Stomach (tissue), 4 donors: ENCODE results near the gene RNF148.

Experiments
- EP300 ChIP-seq: sonication (generic); formaldehyde crosslinking; IDR thresholded peaks from one replicate; pipeline ENCODE4 v1.6.1; 2017; ENCODE audit warnings: antibody characterized with exemption
- POLR2A ChIP-seq, 4 donors: fragments of 450-650 bp; IDR thresholded peaks; one replicate each; pipeline ENCODE4 v1.6.1; 2016; ENCODE audit warnings: antibody characterized with exemption in 4 of 4, control low read depth in 2 of 4, mild to moderate bottlenecking in 1 of 4, moderate library complexity in 1 of 4
- POLR2AphosphoS5 ChIP-seq, 3 donors: sonication (generic); formaldehyde crosslinking; IDR thresholded peaks; one replicate each; pipeline ENCODE4 v1.6.1; 2016; ENCODE audit warnings: antibody characterized with exemption in 3 of 3
- TF ChIP-seq, protein P1 (sequence below), 7 experiments: fragments of 450-650 bp in 4 of 7; fragments of 200-600 bp in 3 of 7; sonication (generic) in 3 of 7; IDR thresholded peaks; one replicate each; pipeline ENCODE4 v1.5.1; 2016 to 2019; ENCODE audit warnings: antibody characterized with exemption in 7 of 7, control low read depth in 2 of 7, mild to moderate bottlenecking in 1 of 7

DNA sequence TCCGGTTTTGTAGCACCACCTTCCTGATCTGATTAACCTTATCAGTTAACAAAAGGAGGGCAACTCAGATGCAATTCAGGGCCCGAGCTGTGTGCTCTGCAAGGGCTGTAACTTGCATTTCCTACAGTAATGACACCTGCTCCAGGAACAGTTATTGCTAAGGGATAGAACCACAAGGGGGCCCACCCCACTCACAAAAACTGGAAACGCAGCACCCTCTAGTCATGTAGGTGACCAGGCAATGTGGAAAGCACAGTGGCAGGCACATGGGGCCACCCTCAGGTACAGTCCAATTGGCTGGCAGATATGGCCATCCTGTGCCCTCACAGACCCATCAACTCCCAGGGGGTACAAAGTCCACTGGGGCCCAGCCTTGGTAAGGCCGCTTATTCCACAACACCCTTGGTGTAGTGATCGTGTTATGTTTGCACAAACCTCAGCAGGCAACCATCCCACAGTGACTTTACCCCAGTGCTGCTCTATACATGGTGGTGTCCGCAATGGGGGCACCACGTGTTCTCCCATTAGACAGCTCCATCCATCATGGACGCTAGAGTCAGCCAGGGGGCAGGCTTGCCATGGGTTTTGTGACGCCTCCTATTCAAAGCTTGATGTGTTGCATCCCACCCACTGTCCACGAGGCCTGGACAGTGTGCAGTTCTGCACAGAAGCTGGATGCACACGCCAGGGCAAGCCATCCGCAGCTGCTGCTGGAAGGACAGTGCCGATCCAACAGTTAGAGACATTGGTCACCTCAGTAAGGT lies 13.2 kb downstream of the RNF148 start:
- TF ChIP-seq, protein P1, sequence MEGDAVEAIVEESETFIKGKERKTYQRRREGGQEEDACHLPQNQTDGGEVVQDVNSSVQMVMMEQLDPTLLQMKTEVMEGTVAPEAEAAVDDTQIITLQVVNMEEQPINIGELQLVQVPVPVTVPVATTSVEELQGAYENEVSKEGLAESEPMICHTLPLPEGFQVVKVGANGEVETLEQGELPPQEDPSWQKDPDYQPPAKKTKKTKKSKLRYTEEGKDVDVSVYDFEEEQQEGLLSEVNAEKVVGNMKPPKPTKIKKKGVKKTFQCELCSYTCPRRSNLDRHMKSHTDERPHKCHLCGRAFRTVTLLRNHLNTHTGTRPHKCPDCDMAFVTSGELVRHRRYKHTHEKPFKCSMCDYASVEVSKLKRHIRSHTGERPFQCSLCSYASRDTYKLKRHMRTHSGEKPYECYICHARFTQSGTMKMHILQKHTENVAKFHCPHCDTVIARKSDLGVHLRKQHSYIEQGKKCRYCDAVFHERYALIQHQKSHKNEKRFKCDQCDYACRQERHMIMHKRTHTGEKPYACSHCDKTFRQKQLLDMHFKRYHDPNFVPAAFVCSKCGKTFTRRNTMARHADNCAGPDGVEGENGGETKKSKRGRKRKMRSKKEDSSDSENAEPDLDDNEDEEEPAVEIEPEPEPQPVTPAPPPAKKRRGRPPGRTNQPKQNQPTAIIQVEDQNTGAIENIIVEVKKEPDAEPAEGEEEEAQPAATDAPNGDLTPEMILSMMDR (IDR thresholded peaks at IDR 0.05) = peak in 1 of 7 experiments; percentile 2
- TF ChIP-seq POLR2A (IDR thresholded peaks at IDR 0.05) (no peak), POLR2AphosphoS5 (IDR thresholded peaks at IDR 0.05) (no peak), EP300 (no peak)
